HG02571 (cell line): ENCODE results near the gene PKN1.
"Not testable (repeated sequence)": the region's sequence is repeated elsewhere in the genome, so short reads cannot be mapped to it uniquely, and the experiment has no call there.

Experiments used
- ATAC-seq: cut with Tn5 transposase; IDR thresholded peaks from one replicate; pipeline ENCODE4 v1.9.1; 2021; ENCODE audit warnings: mild to moderate bottlenecking, moderate library complexity; ENCODE audit not compliant: unreplicated experiment

The PKN1 gene

GRCh38 chr19:14432791-14433553, at the start of gene PKN1:
Gene PKN1, plus strand, starts transcription at chr19:14433306. Its CDS starts 216 bp downstream, at chr19:14433522.
- ATAC-seq, result peak; percentile 39

GRCh38 chr19:14383661-14384555, 49.2 kb upstream of the PKN1 start:
- no peak for ATAC-seq

- ATAC-seq, result no peak
These were observed 47.6 kb upstream of the PKN1 start for GRCh38 chr19:14385492-14385891.

- ATAC-seq, result no peak
These were observed 42.6 kb upstream of the PKN1 start for GRCh38 chr19:14390548-14390947.

- no peak for ATAC-seq
These were observed 41.8 kb upstream of the PKN1 start for GRCh38 chr19:14391156-14391821.

GRCh38 chr19:14393329-14393728, 39.8 kb upstream of the PKN1 start:
- no peak for ATAC-seq

- ATAC-seq, result no peak
These were observed 38.9 kb upstream of the PKN1 start for GRCh38 chr19:14394167-14394566.

- no peak for ATAC-seq
These were observed 37.8 kb upstream of the PKN1 start for GRCh38 chr19:14395262-14395661.

GRCh38 chr19:14395710-14396336, 37.3 kb upstream of the PKN1 start:
- ATAC-seq, result no peak

- not testable (repeated sequence) for ATAC-seq
These were observed 36.4 kb upstream of the PKN1 start for GRCh38 chr19:14396730-14397129.

- not testable (repeated sequence) for ATAC-seq
These were observed 35.9 kb upstream of the PKN1 start for GRCh38 chr19:14397168-14397567.

GRCh38 chr19:14400951-14401431, 32.1 kb upstream of the PKN1 start:
- ATAC-seq, result no peak

GRCh38 chr19:14401468-14402195, 31.5 kb upstream of the PKN1 start:
- no peak for ATAC-seq

GRCh38 chr19:14402332-14403144, 30.6 kb upstream of the PKN1 start:
- no peak for ATAC-seq

- ATAC-seq, result not testable (repeated sequence)
These were observed 29.8 kb upstream of the PKN1 start for GRCh38 chr19:14403145-14403930.

GRCh38 chr19:14404312-14404711, 28.8 kb upstream of the PKN1 start:
- no peak for ATAC-seq

- no peak for ATAC-seq
These were observed 27.7 kb upstream of the PKN1 start for GRCh38 chr19:14405380-14405757.
